GM18951 (cell line): ENCODE measurements around the gene INSYN1.

Experiments used
- POLR2A ChIP-seq: IDR thresholded peaks from 4 replicates; pipeline ENCODE4 v1.6.1; 2011; ENCODE audit warnings: mild to moderate bottlenecking; ENCODE audit not compliant: insufficient read length, insufficient read depth; ENCODE audit errors: extremely low read depth
- in situ Hi-C: fragments of 300-500 bp; cut with MboI; formaldehyde crosslinking; loops from one replicate; pipeline ENCODE4 v1.12.0; 2022; ENCODE audit warnings: low sequenced_read_pairs, mixed read lengths, inconsistent platforms; ENCODE audit not compliant: unreplicated experiment

INSYN1 gene

DNA sequence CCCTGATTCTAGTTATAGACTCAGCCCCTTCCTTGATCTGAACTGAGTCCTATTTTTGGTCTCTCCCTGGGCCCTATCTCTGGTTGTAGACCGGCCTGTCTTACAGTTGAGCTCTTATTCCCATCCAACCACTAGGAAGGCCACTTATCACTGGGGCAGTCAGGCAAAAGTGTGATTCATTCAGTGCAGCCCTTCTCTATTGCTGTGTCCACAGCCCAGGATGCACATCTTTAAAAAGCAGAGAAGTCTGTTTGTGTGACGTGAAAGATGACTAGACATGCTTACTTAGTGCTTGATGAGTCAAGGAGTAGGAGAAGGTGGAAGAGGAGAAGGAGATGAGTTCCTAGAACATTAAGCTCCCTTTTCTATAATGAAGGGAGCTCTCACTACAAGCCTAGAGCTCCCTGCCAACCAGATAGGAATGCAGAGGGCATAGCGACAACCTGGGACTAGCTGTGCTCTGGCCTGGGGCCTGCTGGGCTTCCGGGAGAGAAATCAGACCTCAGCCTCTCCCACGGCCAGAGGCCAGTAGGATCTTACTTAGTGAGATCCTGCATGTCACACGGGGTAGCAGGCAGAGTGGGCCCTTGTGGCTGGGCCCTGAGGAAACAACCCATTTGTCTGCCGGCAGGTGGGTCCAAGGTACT, 25.7 kb downstream of the INSYN1 start:
- in situ Hi-C loops = no loop called here
- TF ChIP-seq POLR2A = no peak

GRCh38 chr15:73724212-73724611, 28.9 kb downstream of the INSYN1 start:
- no peak for TF ChIP-seq POLR2A
- in situ Hi-C loops = loop anchor here (25.0 kb wide), 1 partner anchor 437 kb away; no protein-coding TSS in a partner anchor

- in situ Hi-C loops = loop anchor here (25.0 kb wide), 1 partner anchor 436 kb away; no protein-coding TSS in a partner anchor
- TF ChIP-seq POLR2A = no peak
Measured at GRCh38 chr15:73723191-73723590, 30.0 kb downstream of the INSYN1 start.

GRCh38 chr15:73722425-73722824, 30.7 kb downstream of the INSYN1 start:
- in situ Hi-C loops = loop anchor here (25.0 kb wide), 1 partner anchor 435 kb away; no protein-coding TSS in a partner anchor
- TF ChIP-seq POLR2A = no peak

DNA sequence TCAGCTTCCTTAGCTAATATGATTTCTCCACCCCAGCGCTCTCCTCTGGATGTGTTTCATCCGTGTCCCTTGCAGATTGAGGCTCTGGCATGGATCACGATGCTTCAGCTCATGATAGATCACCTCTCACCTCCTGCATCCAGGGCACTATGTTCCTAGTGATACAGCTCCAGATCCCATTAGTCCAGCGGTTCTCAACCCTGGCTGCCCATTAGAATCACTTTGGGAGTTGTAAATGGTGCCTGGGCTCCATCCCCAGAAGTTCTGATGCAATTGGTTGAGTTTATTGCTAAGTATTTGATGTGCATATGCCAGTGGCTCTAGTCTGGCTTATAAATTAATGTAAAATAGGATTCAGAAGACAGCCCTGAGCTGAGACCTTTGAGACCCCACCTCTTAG, 34.5 kb downstream of the INSYN1 start:
- TF ChIP-seq POLR2A = no peak
- in situ Hi-C loops = loop anchor here (25.0 kb wide), 1 partner anchor 431 kb away; no protein-coding TSS in a partner anchor

DNA sequence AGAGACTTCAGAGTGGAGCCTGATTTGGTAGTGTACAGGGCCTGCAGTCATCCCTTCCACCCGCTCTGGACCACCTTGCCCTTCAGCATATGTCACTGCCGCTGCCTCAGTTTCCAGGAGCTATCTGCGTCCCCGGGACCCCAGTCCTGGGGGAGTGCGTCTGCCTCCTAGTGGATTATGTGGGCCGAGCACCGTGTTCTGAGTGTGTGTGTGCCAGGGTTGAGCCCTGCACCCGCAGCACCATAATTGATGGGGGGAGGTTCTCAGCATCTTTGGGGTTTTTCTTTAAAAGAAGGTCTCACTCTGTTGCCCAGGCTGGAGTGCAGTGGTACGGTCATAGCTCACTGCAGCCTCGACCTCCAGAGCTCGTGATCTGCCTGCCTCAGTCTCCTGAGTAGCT, 35.3 kb downstream of the INSYN1 start:
- in situ Hi-C loops = loop anchor here (25.0 kb wide), 1 partner anchor 431 kb away; no protein-coding TSS in a partner anchor
- TF ChIP-seq POLR2A = no peak

DNA sequence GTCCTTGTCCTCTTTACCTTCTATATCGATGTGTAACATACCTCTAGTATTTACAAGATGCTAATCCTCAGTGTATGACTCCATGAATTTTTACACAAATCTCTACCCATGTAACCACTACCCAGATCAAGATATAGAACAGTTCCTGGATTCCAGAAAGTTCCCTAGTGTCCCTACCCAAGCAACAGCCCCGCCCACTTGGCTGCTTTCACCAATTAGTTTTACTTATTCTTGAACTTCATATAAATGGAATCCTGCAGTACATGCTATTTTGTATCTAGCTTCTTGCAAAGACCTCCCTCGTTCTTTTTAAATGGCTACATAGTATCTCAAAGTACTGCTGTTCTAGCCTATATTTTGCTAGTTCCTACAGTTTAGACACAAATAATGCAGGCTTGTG, 35.9 kb downstream of the INSYN1 start:
- in situ Hi-C loops = loop anchor here (25.0 kb wide), 1 partner anchor 430 kb away; no protein-coding TSS in a partner anchor
- TF ChIP-seq POLR2A = no peak

DNA sequence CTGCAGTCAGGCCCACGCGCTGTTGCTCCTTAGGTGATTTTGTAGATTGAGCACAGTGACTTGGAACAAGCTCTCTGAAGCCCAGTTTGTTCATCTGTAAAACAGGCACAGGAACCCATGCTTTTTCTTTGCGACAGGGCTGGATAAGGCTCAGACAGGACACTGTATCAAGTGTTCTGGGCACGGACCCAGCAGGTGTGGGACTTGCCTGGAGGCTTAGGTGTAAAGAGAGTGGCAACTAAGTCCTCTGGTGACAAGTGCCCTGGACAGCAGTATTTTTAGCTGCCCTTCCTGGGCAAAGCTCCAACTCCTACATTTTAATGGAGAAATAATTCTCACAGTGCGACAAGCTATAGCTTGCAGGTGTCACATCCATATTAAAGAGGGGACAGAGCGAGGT, 36.7 kb downstream of the INSYN1 start:
- no peak for TF ChIP-seq POLR2A
- in situ Hi-C loops = loop anchor here (25.0 kb wide), 1 partner anchor 429 kb away; no protein-coding TSS in a partner anchor

DNA sequence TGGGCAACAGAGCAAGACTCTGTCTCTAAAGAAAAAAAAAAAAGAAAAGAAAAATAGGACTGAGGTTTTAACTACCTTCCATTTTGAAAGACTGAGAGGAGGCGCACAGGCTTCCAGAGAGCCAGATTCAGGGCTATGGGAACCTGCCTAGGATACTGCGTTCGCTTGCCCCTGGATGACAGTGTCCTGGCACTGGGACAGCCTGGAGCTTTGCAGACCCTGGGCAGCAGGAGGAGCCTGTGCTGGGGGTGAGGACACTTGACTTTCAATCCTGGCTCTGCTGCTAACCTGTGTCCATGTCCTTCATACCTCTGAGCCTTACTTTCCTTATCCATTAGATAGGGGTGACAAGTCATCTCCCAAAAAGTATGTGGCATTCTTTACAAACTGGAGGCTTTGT, 37.7 kb downstream of the INSYN1 start:
- no peak for TF ChIP-seq POLR2A
- in situ Hi-C loops = loop anchor here (25.0 kb wide), 1 partner anchor 428 kb away; no protein-coding TSS in a partner anchor

GRCh38 chr15:73714695-73715301, 38.4 kb downstream of the INSYN1 start:
- TF ChIP-seq POLR2A = no peak
- in situ Hi-C loops = loop anchor here (25.0 kb wide), 1 partner anchor 427 kb away; no protein-coding TSS in a partner anchor

- in situ Hi-C loops = loop anchor here (25.0 kb wide), 1 partner anchor 425 kb away; no protein-coding TSS in a partner anchor
- TF ChIP-seq POLR2A = no peak
Measured at GRCh38 chr15:73712107-73712506, 41.0 kb downstream of the INSYN1 start.

DNA sequence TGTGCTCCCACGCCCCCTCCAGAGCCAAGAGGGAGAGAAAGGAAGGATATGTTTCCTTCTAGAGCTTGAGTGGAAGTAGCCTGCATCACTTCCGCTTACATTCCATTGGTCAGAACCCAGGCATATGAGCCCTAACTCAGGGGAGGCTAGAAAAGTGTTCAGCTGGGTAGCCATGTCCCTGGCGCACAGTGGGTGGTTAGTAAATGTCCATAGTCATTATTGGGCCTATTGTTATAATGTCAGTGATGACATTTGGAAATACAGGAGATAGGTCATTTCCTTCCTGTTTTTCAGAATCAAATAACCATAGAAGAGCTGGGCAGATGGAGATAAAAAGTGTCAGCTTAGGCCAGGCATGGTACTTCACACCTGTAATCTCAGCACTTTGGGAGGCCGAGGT, 41.6 kb downstream of the INSYN1 start:
- in situ Hi-C loops = loop anchor here (25.0 kb wide), 1 partner anchor 424 kb away; no protein-coding TSS in a partner anchor
- no peak for TF ChIP-seq POLR2A

DNA sequence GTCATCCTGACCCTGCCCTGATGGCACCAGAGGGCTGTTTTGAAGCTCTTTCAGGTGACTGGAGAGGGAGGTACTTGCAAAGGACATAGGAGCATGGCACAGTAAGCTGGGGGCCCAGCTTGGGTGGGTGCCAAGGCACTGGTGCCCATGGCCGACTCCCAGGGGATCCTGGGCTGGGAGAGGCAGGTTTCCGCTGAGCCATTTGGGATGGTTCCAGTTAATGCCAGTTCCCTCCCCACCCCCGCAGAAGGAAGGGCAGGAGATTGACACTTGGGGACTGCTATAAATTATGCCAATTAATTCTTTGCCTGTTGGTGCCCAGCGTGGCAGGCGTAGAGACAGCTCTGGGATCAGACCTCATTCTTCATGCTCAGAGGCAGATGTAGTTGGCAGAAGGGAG, 42.8 kb downstream of the INSYN1 start:
- TF ChIP-seq POLR2A = no peak
- in situ Hi-C loops = loop anchor here (25.0 kb wide), 1 partner anchor 423 kb away; no protein-coding TSS in a partner anchor
